GM12878 (cell line): Measurements from ENCODE around the gene LLCFC1.

Source experiments
- RAD51 ChIP-seq: fragments of 450-650 bp; IDR thresholded peaks from 2 replicates; pipeline ENCODE4 v1.6.1; 2016; ENCODE audit warnings: moderate library complexity, mild to moderate bottlenecking, inconsistent platforms
- TF ChIP-seq, protein P1 (sequence below): IDR thresholded peaks from 2 replicates; pipeline ENCODE4 v1.6.1; 2012; ENCODE audit warnings: low read depth, low read length, improper control_type of control experiment

DNA sequence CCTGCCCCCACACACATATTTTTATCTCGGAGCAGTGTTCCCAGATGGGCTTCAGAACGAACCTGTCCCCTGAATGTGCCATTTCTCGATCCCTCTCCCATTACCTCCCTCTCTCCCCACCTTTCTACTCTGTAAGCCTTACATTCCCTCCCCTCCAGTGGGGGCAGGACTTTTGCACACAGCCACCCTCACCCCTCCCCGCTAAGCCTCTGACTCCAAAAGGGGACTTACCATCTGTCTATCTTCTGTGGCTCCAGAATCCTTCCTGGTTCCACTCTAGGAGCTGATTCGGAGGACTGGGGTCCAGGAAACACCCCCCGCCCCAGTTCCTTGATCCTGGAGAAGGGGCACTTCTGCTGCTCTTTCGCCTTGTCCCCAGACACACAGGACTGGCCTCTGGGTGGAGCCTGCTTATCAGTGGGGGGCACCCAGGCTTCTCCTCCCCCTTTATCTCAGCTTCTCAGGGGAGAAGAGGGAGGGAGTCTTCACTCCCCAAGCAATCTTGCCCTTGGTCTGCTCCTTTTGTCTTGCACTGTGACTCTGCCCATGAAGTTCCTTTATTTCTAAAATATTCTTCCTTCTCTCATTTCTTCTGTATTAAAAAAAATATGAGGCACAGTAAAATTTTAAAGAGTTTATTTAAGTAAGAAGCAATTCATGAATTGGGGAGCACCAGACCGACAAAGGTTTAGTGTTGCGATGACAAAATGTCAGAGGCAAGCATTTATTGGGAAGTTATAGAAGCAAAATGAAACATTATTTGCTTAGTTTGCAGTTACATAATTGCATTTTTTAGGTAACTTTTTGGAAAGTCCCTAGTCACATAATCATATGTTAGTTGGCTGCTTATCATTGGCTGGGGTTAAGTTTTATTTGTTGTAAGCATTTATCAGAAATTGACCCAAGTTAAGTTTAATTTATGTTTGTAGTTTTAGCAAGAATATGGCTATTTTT, 23.0 kb downstream of the LLCFC1 start, which contains the start of gene KEL:
- TF ChIP-seq RAD51 = no peak
- TF ChIP-seq, protein P1, sequence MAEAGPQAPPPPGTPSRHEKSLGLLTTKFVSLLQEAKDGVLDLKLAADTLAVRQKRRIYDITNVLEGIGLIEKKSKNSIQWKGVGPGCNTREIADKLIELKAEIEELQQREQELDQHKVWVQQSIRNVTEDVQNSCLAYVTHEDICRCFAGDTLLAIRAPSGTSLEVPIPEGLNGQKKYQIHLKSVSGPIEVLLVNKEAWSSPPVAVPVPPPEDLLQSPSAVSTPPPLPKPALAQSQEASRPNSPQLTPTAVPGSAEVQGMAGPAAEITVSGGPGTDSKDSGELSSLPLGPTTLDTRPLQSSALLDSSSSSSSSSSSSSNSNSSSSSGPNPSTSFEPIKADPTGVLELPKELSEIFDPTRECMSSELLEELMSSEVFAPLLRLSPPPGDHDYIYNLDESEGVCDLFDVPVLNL = no peak
